ENCODE data around the gene GALNT10.

GALNT10 gene

DNA sequence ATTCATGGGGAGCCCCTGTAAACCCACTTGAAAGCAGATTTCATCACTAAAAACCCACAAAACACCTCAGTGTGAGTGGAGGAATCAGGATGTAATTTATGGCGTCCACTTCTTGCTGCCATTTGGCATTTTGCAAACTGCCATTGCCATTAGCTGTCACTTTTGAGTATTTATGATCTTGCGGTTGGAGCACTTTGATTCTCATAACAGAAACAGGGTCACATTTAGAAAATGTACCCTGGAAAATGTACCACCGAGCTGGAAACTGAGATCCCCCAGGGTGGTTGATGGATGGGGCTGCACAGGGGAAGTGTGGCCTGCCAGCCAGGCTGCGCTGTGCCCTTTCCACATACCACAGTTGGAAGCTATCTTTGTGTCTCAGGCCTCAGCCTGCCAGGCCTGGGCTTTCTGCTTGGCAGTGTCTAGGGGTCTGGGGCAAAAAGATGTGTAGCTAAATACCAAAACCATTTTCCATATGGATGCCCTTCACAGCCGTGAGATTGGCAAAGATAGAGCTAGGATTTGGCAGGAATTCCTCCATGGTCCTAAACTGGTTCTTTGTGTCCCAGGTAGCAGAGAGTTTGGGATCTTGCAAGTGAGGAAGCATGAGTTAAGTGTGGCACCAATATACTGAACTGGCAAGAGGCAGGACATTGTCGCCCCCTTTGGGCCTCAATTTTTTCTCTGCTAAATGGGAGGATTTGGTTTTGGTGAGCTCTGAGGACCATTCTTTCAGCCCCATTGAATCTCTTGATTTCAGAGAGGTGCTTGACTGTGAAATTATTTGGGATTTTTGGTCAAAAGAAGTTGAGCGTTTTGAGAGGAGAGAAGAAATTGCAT is 46.2 kb downstream of the GALNT10 start:
- DNase-seq, result no peak

GRCh38 chr5:154237376-154237743 is 46.8 kb downstream of the GALNT10 start:
- DNase-seq, result no peak

DNA sequence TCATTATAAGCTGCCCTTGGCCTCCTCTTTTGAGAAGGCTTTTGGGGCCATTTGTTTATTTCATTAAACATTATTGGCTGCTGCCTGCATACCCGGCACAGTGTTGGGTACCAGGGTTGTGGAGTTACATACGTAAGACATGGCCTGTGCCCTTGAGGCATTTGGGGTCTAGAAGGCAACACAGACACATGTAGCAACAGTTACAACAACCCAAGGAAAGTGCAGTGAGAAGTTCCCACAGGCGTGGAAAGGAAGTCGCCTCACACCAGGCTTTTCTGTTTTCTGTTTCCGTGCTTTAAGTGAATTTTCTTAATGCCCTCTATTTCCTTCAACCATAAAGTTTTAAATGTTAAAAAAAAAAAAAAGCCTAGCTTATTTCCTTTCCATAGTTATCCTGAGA is 47.4 kb downstream of the GALNT10 start:
- no peak for DNase-seq

- no peak for DNase-seq
These were observed 48.4 kb downstream of the GALNT10 start for GRCh38 chr5:154238776-154239481.

DNA sequence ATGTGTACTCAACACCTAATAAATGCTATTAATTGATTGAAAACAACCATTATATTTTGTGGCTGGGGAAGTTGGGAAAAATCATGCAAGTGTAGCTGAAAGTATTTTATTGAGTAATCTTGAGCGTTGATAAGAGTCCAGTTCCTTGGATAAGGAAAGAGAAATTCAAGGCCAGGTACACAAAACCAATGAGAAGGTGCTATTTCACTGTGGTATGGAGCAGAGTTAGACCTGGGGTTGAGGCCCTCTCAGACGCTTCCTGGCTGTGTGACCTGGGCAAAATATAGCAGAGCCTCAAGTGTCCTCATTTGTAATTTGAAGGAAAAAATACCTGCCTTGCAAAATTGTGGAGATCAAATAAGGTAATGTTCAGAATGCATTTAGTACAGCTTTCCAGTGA is 50.1 kb downstream of the GALNT10 start:
- DNase-seq, result no peak

GRCh38 chr5:154241021-154241420 is 50.5 kb downstream of the GALNT10 start:
- DNase-seq, result no peak

DNA sequence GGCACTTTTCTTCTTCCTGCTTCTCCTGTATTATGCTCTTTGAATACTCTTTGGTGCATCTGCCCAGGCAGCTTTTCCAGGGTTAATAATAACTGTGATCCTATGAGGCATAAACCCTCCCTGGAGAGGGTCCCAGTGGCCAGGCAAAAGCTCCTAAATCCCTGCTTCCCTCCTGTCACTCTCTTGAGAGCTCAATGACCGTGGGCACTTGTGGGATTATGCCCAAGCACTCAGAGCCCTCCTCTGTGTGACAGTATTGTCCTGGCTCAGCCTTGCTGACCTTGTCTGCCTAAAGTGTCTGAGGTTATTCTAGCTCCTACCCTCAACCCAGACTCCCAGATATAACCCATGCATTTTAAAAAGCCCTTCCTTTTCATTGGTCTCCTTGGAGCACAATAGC is 51.9 kb downstream of the GALNT10 start:
- DNase-seq, result no peak

- DNase-seq, result no peak
These were observed 52.4 kb downstream of the GALNT10 start for GRCh38 chr5:154242964-154243376.

GRCh38 chr5:154243736-154244135 is 53.2 kb downstream of the GALNT10 start:
- DNase-seq, result no peak

GRCh38 chr5:154244476-154244875 is 53.9 kb downstream of the GALNT10 start:
- DNase-seq, result no peak

GRCh38 chr5:154248691-154249090 is 58.2 kb downstream of the GALNT10 start:
- DNase-seq, result no peak

DNA sequence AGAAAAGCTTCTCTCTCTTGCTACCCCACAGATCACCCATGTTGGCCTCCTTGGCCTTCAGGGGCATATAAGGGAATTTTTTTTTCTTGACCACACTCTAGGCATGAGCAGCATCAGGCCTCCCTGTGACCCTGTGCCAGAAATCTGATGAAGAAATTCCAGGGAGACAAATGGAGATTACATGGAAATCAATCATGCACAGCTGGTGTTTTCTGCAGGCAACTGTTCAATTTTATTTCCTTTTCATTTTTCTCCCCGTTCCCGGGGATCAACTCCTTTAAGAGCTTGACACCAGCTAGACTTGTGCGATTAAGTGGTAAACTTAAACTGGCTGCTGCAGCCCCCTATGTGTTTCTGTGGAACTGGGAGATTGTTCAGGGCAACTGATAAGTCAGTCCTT is 59.3 kb downstream of the GALNT10 start:
- no peak for DNase-seq

GRCh38 chr5:154251529-154251928 is 61.0 kb downstream of the GALNT10 start:
- DNase-seq, result no peak

DNA sequence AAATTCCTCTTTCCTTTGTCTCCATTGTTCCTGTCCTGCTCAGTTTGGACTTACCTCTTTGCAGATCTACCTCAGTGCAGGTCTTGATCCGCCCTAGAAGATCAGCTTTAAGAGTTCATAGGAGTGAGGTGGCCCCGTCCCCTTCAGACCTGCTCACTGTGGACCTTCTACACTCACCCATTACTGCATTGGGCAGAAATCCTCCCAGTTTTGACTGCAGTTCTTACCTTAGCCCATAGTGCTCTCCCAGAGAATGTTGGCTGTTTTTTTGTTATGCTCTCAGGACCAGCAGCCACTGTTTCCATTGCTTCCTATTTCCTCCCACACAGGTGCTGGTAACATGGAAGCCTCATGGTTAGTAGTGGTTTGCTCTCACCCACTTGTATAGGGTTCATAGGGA is 63.3 kb downstream of the GALNT10 start:
- no peak for DNase-seq

GRCh38 chr5:154254896-154255295 is 64.4 kb downstream of the GALNT10 start:
- DNase-seq, result no peak

- no peak for DNase-seq
These were observed 66.5 kb downstream of the GALNT10 start for GRCh38 chr5:154257046-154257445.

- no peak for DNase-seq
These were observed 68.1 kb downstream of the GALNT10 start for GRCh38 chr5:154258531-154259217.

- DNase-seq, result no peak
These were observed 69.8 kb downstream of the GALNT10 start for GRCh38 chr5:154260224-154260927.

DNA sequence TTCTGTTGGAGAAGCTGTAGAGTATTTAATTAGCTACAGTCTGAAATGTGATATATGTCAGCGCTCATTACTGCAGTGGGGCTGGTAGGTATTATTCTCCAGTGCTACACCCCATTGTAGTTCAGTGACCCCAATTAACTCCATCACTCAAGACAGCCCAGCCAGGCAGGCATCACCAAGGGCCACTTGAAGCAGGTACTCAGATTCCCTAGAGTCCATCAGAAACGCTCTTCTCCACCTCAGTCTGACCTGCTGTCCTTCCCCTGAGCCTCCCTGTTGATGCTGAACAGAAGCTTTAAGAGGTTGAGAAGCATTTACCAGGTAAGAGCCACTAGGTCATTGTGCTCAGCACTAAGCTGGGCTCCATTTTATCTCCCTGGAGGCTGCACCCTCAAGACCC is 71.8 kb downstream of the GALNT10 start:
- DNase-seq, result no peak

GRCh38 chr5:154264549-154265196 is 74.1 kb downstream of the GALNT10 start:
- DNase-seq, result no peak

DNA sequence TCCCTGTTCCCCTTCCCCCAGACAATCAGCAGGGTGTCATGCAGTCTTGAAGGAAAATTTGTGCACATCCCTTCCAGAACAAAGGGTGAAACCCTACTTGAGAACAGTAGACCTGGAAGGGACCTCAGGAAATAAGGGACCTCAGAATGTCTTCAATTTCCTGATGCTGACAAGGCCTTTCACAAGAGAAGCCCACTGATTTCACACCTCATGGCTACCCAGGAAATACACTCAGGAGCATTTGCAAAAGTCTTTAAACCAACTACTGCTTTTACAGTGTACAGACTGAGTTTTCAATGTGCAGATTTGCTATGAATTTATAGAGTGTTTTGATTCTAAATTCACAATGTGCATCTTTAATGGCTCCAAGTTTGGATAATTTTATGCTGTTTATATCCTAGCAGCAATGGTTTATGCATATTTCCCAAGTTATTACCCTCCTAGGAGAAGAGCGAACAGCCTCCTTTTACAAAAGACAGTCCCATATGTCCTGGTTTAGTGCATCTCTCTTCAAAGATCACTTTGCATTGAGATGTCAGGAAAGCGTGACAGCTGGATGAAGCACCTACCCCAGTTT is 74.8 kb downstream of the GALNT10 start:
- DNase-seq, result no peak

DNA sequence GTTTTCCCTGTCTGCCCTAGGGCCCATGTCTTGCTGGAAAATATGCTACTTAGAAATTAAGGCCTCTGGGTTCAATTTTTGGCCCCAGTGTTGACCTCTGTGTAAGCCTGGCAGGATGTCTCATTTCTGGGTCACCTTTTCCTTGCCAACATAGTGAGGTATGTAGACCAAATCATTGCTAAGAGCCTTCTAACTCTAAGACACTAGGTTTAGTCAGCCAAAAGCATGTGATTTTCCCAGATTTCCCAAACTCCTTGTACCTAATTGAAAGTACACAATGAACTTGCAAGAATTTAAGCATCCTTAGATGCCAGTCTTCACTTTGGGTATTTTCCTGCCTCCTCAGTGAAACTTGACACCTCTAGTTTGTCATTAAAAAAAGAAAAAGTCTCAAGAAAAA is 77.0 kb downstream of the GALNT10 start:
- no peak for DNase-seq
